CD14-positive monocyte (primary cell): ENCODE measurements around the gene DCLK2. TPM values are rescaled to one million over a fixed set of nuclear protein-coding genes. Genes with fewer than 3 reads are reported as not detected.

ENCODE experiments used
- DNase-seq, 3 donors: peaks; one replicate each; pipeline ENCODE4 v3.0.0-alpha.2; 2011 to 2022
- H2AFZ ChIP-seq: 2 replicates; pipeline ENCODE4 v1.6.0; 2012; ENCODE audit warnings: mild to moderate bottlenecking, low read depth, low read length, inconsistent platforms; ENCODE audit not compliant: insufficient read depth, poor library complexity, severe bottlenecking
- H3K27ac ChIP-seq, 2 donors: 1 replicate in 1 of 2; 2 replicates in 1 of 2; pipeline ENCODE4 v1.5.1; 2012 to 2013; ENCODE audit warnings: low read length in 2 of 2, control low read depth in 1 of 2, inconsistent platforms in 1 of 2, low read depth in 1 of 2, mild to moderate bottlenecking in 1 of 2
- H3K27me3 ChIP-seq, 2 donors: one replicate each; pipeline versions ENCODE4 v1.6.0 to v1.6.1; 2011 to 2013; ENCODE audit warnings: low read length in 2 of 2; ENCODE audit not compliant: control insufficient read depth in 2 of 2, insufficient read depth in 2 of 2
- H3K36me3 ChIP-seq, 2 donors: replicated peaks in 1 of 2; 1 replicate in 1 of 2; 2 replicates in 1 of 2; pipeline versions ENCODE4 v1.5.1 to v1.6.1; 2012 to 2013; ENCODE audit warnings: low read length in 2 of 2, control low read depth in 1 of 2, inconsistent platforms in 1 of 2, mild to moderate bottlenecking in 1 of 2; ENCODE audit not compliant: insufficient read depth in 2 of 2, control insufficient read depth in 1 of 2
- H3K4me1 ChIP-seq, 2 donors: 1 replicate in 1 of 2; 2 replicates in 1 of 2; pipeline versions ENCODE4 v1.5.1 to v1.6.1; 2012 to 2013; ENCODE audit warnings: low read length in 2 of 2, control low read depth in 1 of 2, inconsistent platforms in 1 of 2, mild to moderate bottlenecking in 1 of 2, moderate library complexity in 1 of 2; ENCODE audit not compliant: insufficient read depth in 2 of 2, control insufficient read depth in 1 of 2
- H3K4me2 ChIP-seq: replicated peaks from 2 replicates; pipeline ENCODE3; 2012; ENCODE audit warnings: low read length, moderate library complexity, mild to moderate bottlenecking; ENCODE audit not compliant: poor library complexity, severe bottlenecking; ENCODE audit errors: extremely low read depth
- H3K4me3 ChIP-seq, 3 experiments: fragments of 200-600 bp in 1 of 3; sonication (generic) in 1 of 3; replicated peaks in 1 of 3; 1 replicate in 2 of 3; 2 replicates in 1 of 3; pipeline ENCODE4 v1.5.1; 2011 to 2013; ENCODE audit warnings: low read length in 3 of 3, mild to moderate bottlenecking in 3 of 3, control low read depth in 2 of 3, low read depth in 2 of 3, inconsistent platforms in 1 of 3, moderate library complexity in 1 of 3
- H3K79me2 ChIP-seq: 2 replicates; pipeline ENCODE4 v1.6.0; 2012; ENCODE audit warnings: mild to moderate bottlenecking, control low read depth, inconsistent platforms, low read length, moderate library complexity; ENCODE audit not compliant: insufficient read depth
- H3K9ac ChIP-seq: 2 replicates; pipeline ENCODE4 v1.6.0; 2017; ENCODE audit warnings: low read length, mild to moderate bottlenecking; ENCODE audit not compliant: insufficient read depth, poor library complexity, severe bottlenecking
- H3K9me3 ChIP-seq, 2 donors: replicated peaks in 1 of 2; 1 replicate in 1 of 2; 2 replicates in 1 of 2; pipeline versions ENCODE4 v1.5.1 to v1.6.1; 2012 to 2013; ENCODE audit warnings: low read length in 2 of 2, control low read depth in 1 of 2; ENCODE audit not compliant: control insufficient read depth in 1 of 2, insufficient read depth in 1 of 2
- H4K20me1 ChIP-seq: 2 replicates; pipeline ENCODE4 v1.6.0; 2012; ENCODE audit warnings: mild to moderate bottlenecking, low read length, control low read depth, moderate library complexity; ENCODE audit not compliant: insufficient read depth
- H3K27ac Mint-ChIP-seq, 7 donors: one replicate each; pipeline ENCODE4 v1.8.0; 2020; ENCODE audit warnings: mild to moderate bottlenecking in 7 of 7, mixed read lengths in 7 of 7, moderate library complexity in 6 of 7, inconsistent platforms in 2 of 7
- H3K27me3 Mint-ChIP-seq, 3 donors: one replicate each; pipeline ENCODE4 v1.8.0; 2021 to 2022; ENCODE audit warnings: low read depth in 3 of 3, mild to moderate bottlenecking in 3 of 3, mixed read lengths in 3 of 3, moderate library complexity in 3 of 3, inconsistent platforms in 1 of 3
- H3K36me3 Mint-ChIP-seq, 2 donors: one replicate each; pipeline ENCODE4 v1.8.0; 2020; ENCODE audit warnings: mixed read lengths in 2 of 2, inconsistent platforms in 1 of 2, mild to moderate bottlenecking in 1 of 2
- H3K4me1 Mint-ChIP-seq: one replicate; pipeline ENCODE4 v1.8.0; 2020; ENCODE audit warnings: mild to moderate bottlenecking, mixed read lengths
- H3K4me3 Mint-ChIP-seq, 2 donors: one replicate each; pipeline ENCODE4 v1.8.0; 2020; ENCODE audit warnings: mild to moderate bottlenecking in 2 of 2, mixed read lengths in 2 of 2, moderate library complexity in 1 of 2
- H3K9me3 Mint-ChIP-seq, 7 donors: one replicate each; pipeline ENCODE4 v1.8.0; 2020 to 2022; ENCODE audit warnings: mixed read lengths in 7 of 7, mild to moderate bottlenecking in 6 of 7, moderate library complexity in 6 of 7, inconsistent platforms in 2 of 7
- WGBS: methylation state at CpG from one replicate; pipeline ENCODE4 v1.1.5; 2013; ENCODE audit warnings: missing lambda C conversion rate; ENCODE audit not compliant: insufficient coverage; 5-methylcytosine and 5-hydroxymethylcytosine counted together
- intact Hi-C, 2 donors: fragments of 100-400 bp; cut with micrococcal nuclease; formaldehyde crosslinking; loops; one replicate each; pipeline versions ENCODE4 v1.15.0 to v1.15.1; 2023
- polyA minus RNA-seq: library from RNA; depleted of rRNA, polyadenylated mRNA; stranded (reverse); fragments of >200 nt; gene quantifications from 2 replicates; pipeline ENCODE4 v1.2.3, GENCODE V29; 2012
- polyA plus RNA-seq, 3 donors: library from polyadenylated mRNA; depleted of rRNA in 1 of 3; unstranded in 2 of 3; stranded (reverse) in 1 of 3; fragments of 300-500 nt in 2 of 3; fragments of >200 nt in 1 of 3; fragmentation: Illumina TruSeq in 2 of 3; gene quantifications; 1 replicate in 2 of 3; 2 replicates in 1 of 3; pipeline ENCODE4 v1.2.3, GENCODE V29; 2012 to 2021
- total RNA-seq, 12 experiments: library from RNA in 1 of 12; stranded (reverse) in 1 of 12; fragments of 120-200 nt in 1 of 12; gene quantifications; one replicate each; pipeline ENCODE4 v1.2.4 and lab custom pipeline; 2013 to 2026; ENCODE audit warnings: mixed read lengths in 6 of 12, inconsistent platforms in 1 of 12
- TF ChIP-seq, protein P1 (sequence below): fragments of 200-600 bp; IDR thresholded peaks from one replicate; pipeline ENCODE4 v1.8.0; 2022; ENCODE audit warnings: antibody characterized with exemption, mild to moderate bottlenecking

DCLK2 gene
- total RNA-seq (2013) = 0.15 TPM
- polyA plus RNA-seq (under 1 TPM in 1 of 3 donors, not detected in 2; 0.13 TPM), polyA minus RNA-seq (0.14 and 0.40 TPM in 2 replicates), total RNA-seq (lab: John Stamatoyannopoulos, UW) (0.14 to 4.0 (median 0.35) reads per million in 11 experiments)

- DNase-seq = peak in 1 of 3 donors; percentile 9
- H3K4me1 Mint-ChIP-seq = peaks cover 18% of the 10 kb centered on the region
- H3K27me3 Mint-ChIP-seq = peaks cover 21 to 42% (median 21%) of the 10 kb centered on the region in 3 donors
- Histone ChIP-seq H3K4me3 (peak within 1 kb of the TSS; percentile 34 to 77 (median 54)), H3K27ac (no peak within 1 kb of the TSS), H3K36me3 (no peaks in the 10 kb centered on the region), H3K9ac (peak within 1 kb of the TSS; percentile 25), H3K79me2 (no peaks in the 10 kb centered on the region), H3K4me1 (peaks cover 12 to 16% of the 10 kb centered on the region in 2 donors), H3K4me2 (peak within 1 kb of the TSS; percentile 89), H3K9me3 (peaks cover 0 to 9% of the 10 kb centered on the region in 2 donors), H2AFZ (peak within 1 kb of the TSS; percentile 81), H3K27me3 (peaks cover 25 to 39% of the 10 kb centered on the region in 2 donors), H4K20me1 (no peaks in the 10 kb centered on the region)
- H3K36me3 Mint-ChIP-seq = peaks cover 0 to 3% of the 10 kb centered on the region in 2 donors
- under 1% methylated on average over 52 of the region's 68 CpGs for WGBS
- TF ChIP-seq, protein P1, sequence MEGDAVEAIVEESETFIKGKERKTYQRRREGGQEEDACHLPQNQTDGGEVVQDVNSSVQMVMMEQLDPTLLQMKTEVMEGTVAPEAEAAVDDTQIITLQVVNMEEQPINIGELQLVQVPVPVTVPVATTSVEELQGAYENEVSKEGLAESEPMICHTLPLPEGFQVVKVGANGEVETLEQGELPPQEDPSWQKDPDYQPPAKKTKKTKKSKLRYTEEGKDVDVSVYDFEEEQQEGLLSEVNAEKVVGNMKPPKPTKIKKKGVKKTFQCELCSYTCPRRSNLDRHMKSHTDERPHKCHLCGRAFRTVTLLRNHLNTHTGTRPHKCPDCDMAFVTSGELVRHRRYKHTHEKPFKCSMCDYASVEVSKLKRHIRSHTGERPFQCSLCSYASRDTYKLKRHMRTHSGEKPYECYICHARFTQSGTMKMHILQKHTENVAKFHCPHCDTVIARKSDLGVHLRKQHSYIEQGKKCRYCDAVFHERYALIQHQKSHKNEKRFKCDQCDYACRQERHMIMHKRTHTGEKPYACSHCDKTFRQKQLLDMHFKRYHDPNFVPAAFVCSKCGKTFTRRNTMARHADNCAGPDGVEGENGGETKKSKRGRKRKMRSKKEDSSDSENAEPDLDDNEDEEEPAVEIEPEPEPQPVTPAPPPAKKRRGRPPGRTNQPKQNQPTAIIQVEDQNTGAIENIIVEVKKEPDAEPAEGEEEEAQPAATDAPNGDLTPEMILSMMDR = no peak
- peak within 1 kb of the TSS; percentile 73 to 90 for H3K4me3 Mint-ChIP-seq
- no peak within 1 kb of the TSS for H3K27ac Mint-ChIP-seq
- intact Hi-C loops = no loop called here
- H3K9me3 Mint-ChIP-seq = peaks cover 0 to 4% (median 0%) of the 10 kb centered on the region in 7 donors
Measured at GRCh38 chr4:150078041-150078578, at the start of gene DCLK2. TSS of gene DCLK2 (plus strand) at chr4:150078445. CDS start at chr4:150079028, 583 bp downstream.

DNA sequence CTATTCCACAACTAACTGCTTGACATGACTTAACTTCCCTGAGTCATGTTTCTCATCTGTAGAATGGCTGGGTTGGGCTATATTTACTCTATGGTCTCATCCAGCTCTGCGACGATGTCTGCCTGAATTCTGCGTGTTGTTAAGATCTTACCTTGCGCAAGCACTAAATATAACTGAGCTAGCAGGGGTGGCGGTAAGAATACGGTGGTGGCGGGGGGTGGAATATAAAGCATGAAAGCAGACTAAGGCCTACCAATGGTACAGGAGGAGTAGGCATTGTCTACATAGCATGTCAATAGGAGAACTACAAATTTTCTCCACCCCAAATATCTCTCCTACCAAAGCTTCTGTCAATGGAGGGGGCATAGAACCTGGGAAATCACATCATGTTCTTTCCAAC lies 45.7 kb upstream of the DCLK2 start:
- Mint-ChIP-seq H3K4me1 (no peaks in the 10 kb centered on the region), H3K4me3 (no peak overlapping the region), H3K36me3 (no peaks in the 10 kb centered on the region), H3K27ac (no peak overlapping the region), H3K27me3 (no peaks in the 10 kb centered on the region), H3K9me3 (peaks cover 4 to 12% (median 8%) of the 10 kb centered on the region in 7 donors)
- intact Hi-C loops = no loop called here
- TF ChIP-seq, protein P1 = no peak
- peaks cover 4 to 5% of the 10 kb centered on the region in 2 donors for H3K9me3 ChIP-seq
- H3K4me2 ChIP-seq = no peak overlapping the region
- no peak overlapping the region for H3K4me3 ChIP-seq
- H2AFZ ChIP-seq = no peak overlapping the region
- DNase-seq = no peak
- H3K79me2 ChIP-seq = no peaks in the 10 kb centered on the region
- no peaks in the 10 kb centered on the region for H3K27me3 ChIP-seq
- H3K9ac ChIP-seq = no peak overlapping the region
- WGBS = 100% methylated on average over 2 of the region's 7 CpGs
- no peaks in the 10 kb centered on the region for H4K20me1 ChIP-seq
- no peaks in the 10 kb centered on the region for H3K36me3 ChIP-seq
- no peak overlapping the region for H3K27ac ChIP-seq
- H3K4me1 ChIP-seq = no peaks in the 10 kb centered on the region
